GM18519 (cell line): ENCODE data around the gene DENND6A.
"Not testable (repeated sequence)": the region's sequence is repeated elsewhere in the genome, so short reads cannot be mapped to it uniquely, and the experiment has no call there.

ENCODE experiments used
- ATAC-seq: cut with Tn5 transposase; IDR thresholded peaks from one replicate; pipeline ENCODE4 v1.9.1; 2021; ENCODE audit warnings: mild to moderate bottlenecking, moderate library complexity; ENCODE audit not compliant: unreplicated experiment, low FRiP score

DENND6A gene

DNA sequence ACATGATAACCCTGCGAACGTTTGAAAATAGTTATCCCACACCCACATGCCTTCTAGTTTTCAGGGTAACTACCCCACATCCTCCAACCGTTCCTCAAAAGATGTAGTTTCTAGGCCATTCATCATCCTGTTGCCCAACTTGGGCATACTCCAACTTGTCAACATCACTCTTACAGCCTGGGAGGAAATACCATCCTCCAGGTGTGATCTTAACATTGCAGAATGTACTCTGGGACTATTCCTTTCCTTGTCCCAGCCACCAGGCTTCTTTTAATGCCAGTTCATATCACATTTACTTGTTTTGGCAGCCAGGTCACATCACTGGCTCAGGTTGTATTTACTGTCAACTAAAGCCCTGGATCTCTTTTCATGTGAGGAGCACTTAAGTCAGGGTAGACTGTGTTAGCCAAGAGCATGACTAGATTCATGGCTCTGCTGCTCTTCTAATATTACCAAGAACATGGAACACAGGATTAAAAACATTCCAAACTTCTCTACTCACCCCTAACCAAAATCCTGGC lies 4.0 kb upstream of the DENND6A start:
- ATAC-seq: no peak

DNA sequence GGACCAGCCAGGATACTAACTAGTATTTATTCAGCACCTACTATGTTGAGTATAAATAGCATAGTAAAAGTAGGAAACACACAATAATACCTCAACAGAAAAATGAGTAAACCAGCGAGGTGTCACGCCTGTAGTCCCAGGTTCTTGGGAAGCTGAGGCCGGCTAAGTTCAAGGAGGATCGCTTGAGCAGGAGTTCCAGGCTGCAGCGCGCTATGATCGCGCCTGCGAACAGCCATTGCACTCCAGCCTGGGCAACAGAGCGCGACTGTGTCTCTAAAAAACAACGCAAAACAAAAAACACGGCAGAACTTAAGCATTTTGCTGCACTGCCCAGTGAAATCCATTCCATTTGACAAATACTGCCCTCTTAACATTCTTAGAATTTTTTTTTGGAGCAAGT lies 1.3 kb upstream of the DENND6A start:
- ATAC-seq: no peak

DNA sequence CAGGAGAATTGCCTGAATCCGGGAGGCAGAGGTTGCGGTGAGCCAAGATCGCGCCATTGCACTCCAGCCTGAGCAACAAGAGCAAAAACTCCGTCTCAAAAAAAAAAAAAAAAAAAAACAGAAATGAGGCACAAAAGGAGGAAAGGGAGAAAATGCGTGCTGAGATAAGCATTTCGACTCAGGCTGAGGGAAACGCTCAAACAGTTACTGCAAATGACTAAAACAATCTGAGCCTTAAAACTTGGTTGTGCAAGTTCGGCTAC lies 813 bp downstream of the DENND6A start:
- ATAC-seq: not testable (repeated sequence)

GRCh38 chr3:57691411-57692132 lies 1.3 kb downstream of the DENND6A start:
- no peak for ATAC-seq

- no peak for ATAC-seq
Measured at GRCh38 chr3:57689367-57690053, 3.4 kb downstream of the DENND6A start.

GRCh38 chr3:57688291-57688690 lies 4.6 kb downstream of the DENND6A start:
- no peak for ATAC-seq

DNA sequence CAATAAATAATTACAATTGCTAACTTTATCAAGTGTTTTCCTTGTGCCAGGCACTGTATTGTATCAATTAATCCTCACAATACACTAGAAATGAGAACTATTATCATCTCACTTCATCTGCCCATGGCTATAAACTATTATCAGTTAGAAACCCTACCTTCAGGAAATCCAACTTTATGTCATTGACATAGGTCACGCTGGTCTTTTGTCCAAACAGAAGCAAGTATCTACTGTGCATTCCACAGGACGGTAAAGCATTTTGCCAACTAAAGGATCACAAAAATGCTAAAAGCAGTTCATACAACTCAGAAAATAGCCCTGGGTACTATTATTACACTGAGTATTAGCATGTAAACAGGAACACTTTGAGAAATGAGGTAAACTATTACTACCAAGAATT lies 9.6 kb downstream of the DENND6A start:
- no peak for ATAC-seq

DNA sequence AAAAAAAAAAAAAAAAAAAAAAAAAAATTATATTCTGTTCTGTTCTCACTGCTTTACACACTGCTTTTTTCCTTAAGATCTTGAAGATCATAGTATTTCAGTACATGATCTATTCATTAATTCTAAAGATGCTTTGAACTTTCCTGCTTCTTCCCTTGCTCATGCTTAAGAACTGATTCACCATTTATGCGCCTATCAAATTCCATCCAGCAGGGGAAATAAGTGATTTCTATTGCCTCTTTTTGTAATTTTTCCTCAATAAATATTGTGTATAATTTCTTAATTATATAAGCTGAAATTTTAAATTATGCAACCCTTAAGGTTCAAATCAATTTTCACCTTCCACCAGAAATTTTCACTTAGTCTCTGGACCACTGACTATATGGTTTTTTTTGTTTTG lies 10.6 kb downstream of the DENND6A start:
- no peak for ATAC-seq

- ATAC-seq: no peak
Measured at GRCh38 chr3:57681691-57682090, 11.2 kb downstream of the DENND6A start.

GRCh38 chr3:57680046-57680445 lies 12.8 kb downstream of the DENND6A start:
- no peak for ATAC-seq

DNA sequence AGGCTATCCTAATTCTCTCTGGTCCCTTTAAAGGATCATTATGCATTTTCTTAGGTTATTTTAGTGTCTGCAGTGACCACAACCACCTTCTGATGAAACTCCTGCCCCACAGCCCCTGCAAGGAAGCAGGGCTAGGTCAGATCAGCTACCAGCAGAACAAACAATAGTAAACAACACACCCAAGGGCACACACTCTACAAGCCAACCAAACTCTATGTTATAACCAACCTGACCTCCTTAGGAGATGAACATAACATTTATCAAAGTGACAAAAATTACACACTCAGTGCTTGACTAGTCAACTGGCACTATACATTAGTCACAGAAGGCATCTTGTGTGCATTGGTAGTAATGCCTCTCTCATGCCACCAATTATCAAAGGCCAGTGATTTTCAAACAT lies 17.3 kb downstream of the DENND6A start:
- no peak for ATAC-seq

- no peak for ATAC-seq
Measured at GRCh38 chr3:57673156-57673555, 19.7 kb downstream of the DENND6A start.

- no peak for ATAC-seq
Measured at GRCh38 chr3:57670543-57670942, 22.3 kb downstream of the DENND6A start.

DNA sequence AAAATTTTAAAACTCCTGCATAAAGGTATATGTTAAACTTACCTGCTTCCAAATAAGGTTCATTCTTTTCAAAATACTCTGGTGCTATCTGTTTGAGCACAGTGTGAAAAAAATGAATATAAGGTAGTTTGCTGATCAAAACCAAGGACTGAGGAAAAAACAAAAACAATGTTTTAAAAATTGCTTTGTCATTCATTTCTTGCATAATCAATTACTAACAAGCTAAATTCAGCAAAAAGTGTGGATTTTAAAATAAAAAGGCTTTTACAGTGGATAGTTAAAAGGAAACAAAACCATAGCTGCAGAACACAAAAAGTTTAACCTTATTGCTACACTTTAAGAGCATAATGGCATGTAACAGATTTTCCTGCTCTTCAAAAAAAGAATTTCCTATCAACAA lies 31.5 kb downstream of the DENND6A start:
- ATAC-seq: no peak

GRCh38 chr3:57659806-57660439 lies 33.0 kb downstream of the DENND6A start:
- ATAC-seq: no peak

DNA sequence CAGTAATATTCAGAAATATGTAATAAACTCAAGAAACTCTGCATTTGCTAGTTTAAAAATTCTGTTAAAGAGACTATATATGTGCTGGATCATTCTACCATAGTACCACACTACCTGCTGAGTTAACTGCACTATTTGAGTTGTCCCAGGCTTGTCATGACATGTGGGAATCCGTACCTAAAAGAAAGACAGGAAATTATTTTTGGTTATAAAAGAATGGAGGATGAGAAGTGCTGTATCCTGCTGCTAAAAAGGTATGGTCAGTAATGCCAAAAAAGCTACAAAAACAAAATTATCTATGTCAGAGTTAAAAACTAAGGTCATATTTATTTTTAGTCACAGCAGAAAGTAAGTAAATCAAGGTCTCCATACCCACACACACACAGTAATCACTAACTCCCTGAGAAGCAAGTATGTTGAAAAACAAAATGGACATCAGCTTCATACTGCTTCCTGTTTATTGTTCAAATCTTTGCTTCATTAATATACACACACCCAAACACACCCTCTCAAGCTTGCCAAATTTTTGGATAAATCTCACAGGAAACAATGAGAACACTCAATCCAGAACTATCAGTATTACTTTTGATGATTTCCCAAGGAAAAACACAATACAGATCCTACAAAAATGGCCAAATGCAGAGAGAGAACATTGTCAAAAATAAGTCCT lies 33.7 kb downstream of the DENND6A start:
- no peak for ATAC-seq

- no peak for ATAC-seq
Measured at GRCh38 chr3:57658536-57658935, 34.3 kb downstream of the DENND6A start.

DNA sequence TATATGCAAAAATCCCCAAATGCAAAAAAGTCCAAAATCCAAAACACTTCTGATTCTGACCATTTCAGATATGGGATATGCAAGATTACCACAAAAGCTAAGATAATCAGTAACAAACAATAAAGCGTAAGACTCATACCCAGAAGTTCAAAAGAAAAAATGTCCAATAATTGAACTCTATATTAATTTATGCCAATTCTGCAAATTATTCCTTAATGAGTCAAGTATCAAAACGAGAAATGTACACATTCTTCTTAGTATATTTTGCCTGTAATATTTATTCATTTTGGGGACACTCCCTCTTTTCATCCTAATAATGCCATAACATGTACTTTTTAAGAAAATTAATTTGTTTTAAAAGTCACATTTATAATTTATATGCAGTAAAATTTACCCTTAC lies 37.1 kb downstream of the DENND6A start:
- ATAC-seq: no peak

DNA sequence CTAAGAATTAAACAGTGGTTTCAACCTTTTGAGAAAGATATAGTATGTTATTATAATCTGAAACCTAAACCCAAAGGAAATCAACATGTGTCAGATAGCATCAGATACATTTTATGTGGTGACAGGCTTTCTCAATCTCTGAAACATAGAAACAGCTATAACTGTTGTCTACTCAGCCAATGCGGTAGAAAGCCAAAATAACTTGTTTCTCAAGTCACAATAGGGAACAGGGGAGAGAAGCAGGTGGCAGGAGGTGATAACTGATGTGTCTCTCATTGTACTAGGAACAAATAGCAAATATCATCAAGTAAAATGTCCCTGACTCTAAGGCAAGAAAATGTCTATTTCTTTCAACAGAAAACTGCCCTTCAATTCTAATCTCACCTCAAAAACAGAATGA lies 38.6 kb downstream of the DENND6A start:
- no peak for ATAC-seq

DNA sequence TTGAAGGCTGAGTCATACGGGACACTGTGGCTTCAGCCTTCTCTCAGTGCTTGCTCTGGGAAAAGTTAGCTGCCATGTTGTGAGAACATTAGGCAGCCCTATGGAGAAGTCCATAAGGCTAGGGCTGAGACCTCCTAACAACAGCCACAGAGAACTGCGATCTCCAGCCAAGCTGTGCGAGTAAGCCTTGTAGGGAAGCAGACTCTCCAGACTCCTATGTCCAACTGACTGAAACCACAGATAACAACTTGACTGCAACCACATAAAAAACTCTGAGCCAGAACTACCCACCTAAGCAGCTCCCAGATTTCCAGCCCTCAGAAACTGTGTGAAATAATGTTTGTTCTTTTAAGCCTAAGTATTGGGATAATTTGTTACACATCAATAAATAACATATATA lies 40.7 kb downstream of the DENND6A start:
- no peak for ATAC-seq

DNA sequence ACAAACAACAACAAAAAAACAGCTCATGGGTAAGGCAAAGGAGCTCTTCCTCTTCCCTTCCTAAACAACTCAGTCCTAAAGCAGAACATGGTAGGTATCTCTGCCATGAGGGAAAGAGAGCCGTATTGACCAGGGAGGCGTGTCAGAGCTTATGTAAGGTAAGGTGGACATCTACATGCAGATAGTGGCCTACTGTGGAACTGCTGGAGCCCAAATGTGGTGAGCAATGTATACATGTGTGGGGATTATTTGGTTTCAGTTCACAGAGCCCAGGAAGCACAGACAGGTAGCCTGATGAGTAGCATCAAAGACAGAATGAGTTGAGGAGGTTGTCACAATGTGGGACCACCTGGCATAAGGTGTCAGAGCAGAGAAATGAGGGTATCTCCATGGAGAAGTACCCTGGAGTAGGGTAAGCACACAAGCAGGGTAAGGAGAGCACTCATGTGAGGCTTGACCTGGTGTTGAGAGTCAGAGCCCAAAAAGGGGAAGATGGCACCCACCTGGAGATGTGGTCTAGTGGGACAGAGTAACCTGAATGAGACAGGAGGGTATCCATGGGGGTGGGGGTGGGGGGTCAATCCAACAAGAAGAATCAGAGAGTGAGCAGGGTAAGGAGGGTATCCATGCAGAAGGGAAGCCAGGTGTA lies 45.5 kb downstream of the DENND6A start:
- ATAC-seq: no peak
